GM23248 (cell line): Measurements from ENCODE around the gene SLC35A2.

Experiments used
- EZH2 ChIP-seq: fragments of 200-600 bp; sonication (generic); IDR thresholded peaks from 2 replicates; pipeline ENCODE4 v1.6.1; 2018; ENCODE audit warnings: antibody characterized with exemption, mild to moderate bottlenecking; ENCODE audit not compliant: insufficient read depth, poor library complexity, severe bottlenecking
- EZH2phosphoT487 ChIP-seq: fragments of 200-600 bp; sonication (generic); IDR thresholded peaks from 2 replicates; pipeline ENCODE4 v1.6.1; 2018; ENCODE audit warnings: antibody characterized with exemption, moderate library complexity, mild to moderate bottlenecking, low read depth; ENCODE audit not compliant: insufficient read depth

GRCh38 chrX:48960291-48960690, 48.8 kb upstream of the SLC35A2 start:
- TF ChIP-seq EZH2 (no peak), EZH2phosphoT487 (no peak)
